HG03064 (cell line): Measurements from ENCODE around the gene KCP.

ENCODE experiments used
- ATAC-seq: cut with Tn5 transposase; IDR thresholded peaks from one replicate; pipeline ENCODE4 v1.9.1; 2021; ENCODE audit warnings: low read depth; ENCODE audit not compliant: unreplicated experiment

The KCP gene

GRCh38 chr7:128888756-128889095 lies 21.8 kb downstream of the KCP start:
- no peak for ATAC-seq

DNA sequence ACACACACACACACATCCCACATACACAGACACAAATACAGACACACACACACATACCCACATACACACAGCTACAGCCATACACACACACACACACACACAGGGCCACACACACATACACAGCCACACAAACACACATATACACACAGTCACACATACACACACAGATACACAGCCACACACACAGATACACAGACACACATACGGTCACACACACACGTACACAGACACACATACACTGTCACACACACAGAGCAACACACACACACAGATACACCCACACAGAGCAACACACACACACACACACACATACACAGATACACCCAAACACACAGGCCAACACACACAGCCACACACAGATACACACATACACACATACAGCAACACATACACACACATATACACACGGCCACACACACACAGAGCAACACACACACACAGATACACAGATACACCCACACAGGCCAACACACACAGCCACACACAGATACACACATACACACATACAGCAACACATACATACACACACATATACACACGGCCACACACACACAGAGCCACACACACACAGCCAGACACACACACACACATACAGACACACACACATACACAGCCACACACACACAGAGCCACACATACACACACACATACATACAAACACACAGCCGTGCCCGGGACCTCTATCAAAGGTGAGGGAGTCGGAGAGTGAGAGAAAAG lies 22.3 kb downstream of the KCP start:
- no peak for ATAC-seq

DNA sequence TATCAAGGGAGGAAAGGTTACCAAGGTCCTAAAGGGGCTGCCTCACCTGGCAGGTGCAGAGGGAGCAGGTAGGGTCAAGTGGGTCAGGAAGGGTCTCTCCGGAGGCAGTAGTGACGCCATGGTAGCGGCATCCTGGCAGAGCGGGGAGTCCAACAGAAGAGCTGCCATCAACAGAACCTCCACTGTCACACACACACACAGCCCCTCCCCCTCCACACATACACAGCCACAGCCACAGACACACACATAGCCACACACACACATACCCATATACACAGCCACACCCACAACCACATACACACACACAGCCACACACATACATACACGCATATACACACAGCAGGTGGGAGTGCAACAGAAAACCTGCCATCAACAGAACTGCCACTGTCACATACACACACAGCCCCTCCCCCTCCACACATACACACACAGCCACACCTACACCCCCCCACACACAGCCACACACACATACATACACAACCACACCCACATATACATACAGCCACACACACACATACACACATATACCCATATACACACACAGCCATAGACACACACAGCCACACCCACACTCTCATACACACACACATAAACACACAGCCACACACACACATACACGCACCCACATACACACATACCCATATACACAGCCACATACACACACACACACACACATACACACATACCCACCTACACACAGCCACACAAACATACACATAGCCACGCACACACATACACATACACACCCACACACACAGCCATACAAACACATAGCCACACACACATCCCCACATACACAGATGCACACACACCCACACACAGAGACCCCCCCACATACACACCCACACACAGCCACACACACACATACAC lies 23.1 kb downstream of the KCP start:
- ATAC-seq, result no peak

GRCh38 chr7:128886391-128887168 lies 23.9 kb downstream of the KCP start:
- no peak for ATAC-seq

DNA sequence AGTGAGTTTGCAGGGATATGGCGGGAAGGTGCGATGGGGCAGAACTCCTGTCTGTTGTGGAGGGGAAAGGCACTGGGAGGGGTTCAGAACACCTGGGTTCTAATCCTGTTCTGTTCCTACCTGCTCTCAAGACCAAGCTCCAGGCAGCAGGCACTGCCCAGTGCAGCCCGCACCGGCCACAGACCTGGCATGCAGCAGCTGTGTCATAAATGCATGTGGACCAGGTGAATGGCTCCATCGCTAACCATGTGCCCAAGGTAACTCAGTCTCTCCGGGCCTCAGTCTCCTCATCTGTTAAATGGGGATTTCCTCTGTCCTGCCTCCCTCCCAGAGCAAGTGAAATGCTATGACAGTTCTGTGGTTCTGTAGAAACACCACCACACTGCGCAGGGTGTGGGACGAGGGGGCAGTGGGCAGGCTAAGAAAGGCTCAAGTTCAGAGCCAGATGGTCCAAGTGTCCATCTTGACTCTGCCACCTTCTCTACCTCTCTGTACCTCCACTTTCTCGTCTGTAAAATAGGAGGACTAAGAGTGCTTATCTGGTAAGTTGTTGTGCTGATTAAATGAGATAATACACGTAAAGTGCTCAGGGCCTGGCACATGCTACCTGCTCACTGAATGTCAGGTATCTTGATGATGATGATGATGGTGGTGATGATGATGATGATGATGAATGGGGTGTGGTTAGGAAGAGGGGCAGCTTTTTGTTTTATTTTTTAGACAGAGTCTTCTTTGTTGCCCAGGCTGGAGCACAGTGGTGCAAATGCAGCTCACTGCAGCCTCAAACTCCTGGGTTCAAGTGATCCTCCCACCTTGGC lies 24.9 kb downstream of the KCP start:
- no peak for ATAC-seq

- ATAC-seq, result no peak
Observed at GRCh38 chr7:128884561-128885369, 25.7 kb downstream of the KCP start.

- peak; percentile 61 for ATAC-seq
Observed at GRCh38 chr7:128883622-128884448, 26.7 kb downstream of the KCP start.

GRCh38 chr7:128882134-128882533 lies 28.4 kb downstream of the KCP start:
- no peak for ATAC-seq

DNA sequence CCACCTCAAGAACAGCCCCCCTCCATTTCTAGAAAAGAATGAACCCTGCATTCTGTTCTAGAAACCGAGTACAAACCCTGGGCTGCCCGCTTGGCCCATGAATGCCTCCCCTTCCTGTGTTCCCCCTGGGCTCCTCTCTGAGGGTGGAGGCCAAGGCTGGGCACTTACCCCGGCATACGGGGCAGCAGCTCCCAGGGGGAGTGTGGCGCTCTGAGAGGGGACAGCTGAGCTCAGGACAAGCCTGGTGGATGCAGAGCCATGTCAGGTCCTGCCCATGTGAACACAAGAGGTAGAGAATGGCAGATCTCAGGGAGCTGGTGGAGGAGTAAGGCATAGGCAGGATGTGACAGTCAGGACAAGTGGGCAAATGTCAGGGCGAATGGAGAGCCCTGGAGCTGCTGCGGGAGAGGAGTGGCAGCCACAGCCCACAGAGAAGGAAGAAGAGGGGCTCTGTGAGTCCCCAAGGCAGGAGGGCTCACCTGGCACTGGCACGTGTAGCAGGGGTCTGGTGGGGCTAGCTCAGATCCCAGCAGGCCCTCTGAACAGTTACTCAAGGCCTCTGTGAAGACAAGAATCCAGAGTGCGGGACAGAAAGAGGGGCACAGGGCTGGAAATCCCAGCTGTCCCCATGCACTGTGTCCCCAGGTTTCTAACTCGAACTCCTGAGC lies 28.9 kb downstream of the KCP start:
- no peak for ATAC-seq

DNA sequence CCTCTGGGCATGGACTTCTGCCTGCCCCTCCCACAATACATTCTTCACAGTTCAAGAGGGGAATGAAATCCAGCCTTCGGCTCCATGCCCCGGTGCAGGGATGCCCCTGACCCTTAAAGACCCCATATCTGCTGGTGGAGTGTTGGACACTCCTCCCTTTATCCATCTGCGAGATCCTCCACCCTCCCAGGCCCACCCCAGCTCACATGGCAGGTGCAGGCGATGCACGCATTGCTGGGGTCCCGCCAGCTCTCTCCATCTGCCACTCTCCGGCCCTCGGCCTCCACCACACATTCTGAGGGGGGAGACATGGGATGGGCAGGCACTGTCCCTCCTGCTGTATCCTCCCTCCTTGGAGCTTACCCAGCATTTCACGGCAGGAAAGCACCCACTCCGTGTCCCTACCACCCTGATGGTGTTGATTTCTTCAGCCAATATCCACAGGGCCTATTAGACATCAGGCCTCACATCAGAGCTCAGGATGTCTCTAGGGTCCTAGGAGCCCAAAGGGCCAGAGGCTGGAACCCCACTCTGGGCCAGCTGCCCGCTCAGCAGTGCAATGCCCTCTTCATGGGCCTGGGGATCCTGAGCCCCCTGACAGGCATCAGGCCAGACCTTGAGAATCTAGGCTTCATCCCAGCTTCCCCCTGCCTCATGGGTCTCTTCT lies 29.6 kb downstream of the KCP start:
- no peak for ATAC-seq

DNA sequence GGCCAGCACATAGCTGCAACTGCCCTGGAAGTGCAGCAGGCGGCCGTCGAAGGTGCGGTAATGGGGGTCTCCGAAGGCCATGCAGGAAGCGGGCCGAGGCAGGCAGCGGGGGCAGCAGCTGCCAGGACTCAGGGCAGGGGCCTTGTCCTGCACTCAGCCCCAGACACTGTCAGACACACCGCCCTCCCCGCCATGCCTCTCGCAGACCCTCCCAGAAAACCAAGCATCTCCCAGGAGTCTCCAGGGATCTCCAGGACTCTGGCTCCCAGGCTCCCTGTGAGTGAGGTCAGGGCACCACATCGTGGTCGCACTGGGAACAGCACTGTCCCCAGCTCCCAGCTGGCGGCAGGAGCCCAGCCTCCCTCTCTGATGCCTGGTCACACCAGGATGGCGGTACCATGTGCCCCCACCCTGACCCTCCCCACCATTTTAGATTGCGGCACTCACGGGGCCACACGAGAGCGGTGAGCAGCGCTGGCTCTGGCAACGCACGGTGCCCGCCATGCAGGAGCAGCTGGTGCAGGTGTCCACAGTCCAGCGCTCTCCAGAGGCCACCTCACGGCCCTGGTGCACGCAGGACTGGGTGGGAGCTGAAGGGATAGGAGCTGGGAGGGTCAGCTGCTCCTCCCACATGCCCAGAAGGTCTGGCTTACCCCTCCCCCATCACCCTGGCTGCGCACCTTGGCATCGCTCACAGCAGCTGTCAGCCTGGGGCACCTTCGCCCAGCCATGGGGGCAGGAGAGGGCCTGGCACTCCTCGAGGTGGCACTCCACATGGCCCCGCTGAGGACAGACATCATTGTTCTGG lies 30.4 kb downstream of the KCP start:
- no peak for ATAC-seq

GRCh38 chr7:128879461-128879938 lies 31.0 kb downstream of the KCP start:
- ATAC-seq, result no peak

- ATAC-seq, result no peak
Observed at GRCh38 chr7:128878226-128879105, 32.0 kb downstream of the KCP start.

- ATAC-seq, result no peak
Observed at GRCh38 chr7:128877756-128878120, 32.8 kb downstream of the KCP start.

GRCh38 chr7:128876978-128877755 lies 33.3 kb downstream of the KCP start:
- no peak for ATAC-seq
